ENCODE measurements around the gene STN1.

Gene STN1

GRCh38 chr10:103916876-103917275 lies 1.1 kb downstream of the STN1 start:
- in situ Hi-C loops (cut with MboI; ENCODE audit: low pct_unique_long_range_greater_than_20kb, low sequenced_read_pairs, unreplicated experiment): no loop called here
- no peak for DNase-seq (ENCODE audit: low spot score)
- TF ChIP-seq CTCF (IDR thresholded peaks at IDR 0.05; ENCODE audit: extremely low read depth, insufficient read depth, missing control alignments): no peak

- TF ChIP-seq CTCF (IDR thresholded peaks at IDR 0.05; ENCODE audit: extremely low read depth, insufficient read depth, missing control alignments): no peak
- DNase-seq (ENCODE audit: low spot score): no peak
- in situ Hi-C loops (cut with MboI; ENCODE audit: low pct_unique_long_range_greater_than_20kb, low sequenced_read_pairs, unreplicated experiment): no loop called here
These were observed 1.7 kb downstream of the STN1 start for GRCh38 chr10:103916254-103916653.

- TF ChIP-seq CTCF (IDR thresholded peaks at IDR 0.05; ENCODE audit: extremely low read depth, insufficient read depth, missing control alignments): no peak
- in situ Hi-C loops (cut with MboI; ENCODE audit: low pct_unique_long_range_greater_than_20kb, low sequenced_read_pairs, unreplicated experiment): no loop called here
- peak; percentile 24 for DNase-seq (ENCODE audit: low spot score)
These were observed 2.2 kb downstream of the STN1 start for GRCh38 chr10:103915796-103916195.

- in situ Hi-C loops (cut with MboI; ENCODE audit: low pct_unique_long_range_greater_than_20kb, low sequenced_read_pairs, unreplicated experiment): no loop called here
- DNase-seq (ENCODE audit: low spot score): no peak
- no peak for TF ChIP-seq CTCF (IDR thresholded peaks at IDR 0.05; ENCODE audit: extremely low read depth, insufficient read depth, missing control alignments)
These were observed 5.2 kb downstream of the STN1 start for GRCh38 chr10:103912759-103913158.

- in situ Hi-C loops (cut with MboI; ENCODE audit: low pct_unique_long_range_greater_than_20kb, low sequenced_read_pairs, unreplicated experiment): no loop called here
- TF ChIP-seq CTCF (IDR thresholded peaks at IDR 0.05; ENCODE audit: extremely low read depth, insufficient read depth, missing control alignments): no peak
- peak; percentile 32 for DNase-seq (ENCODE audit: low spot score)
These were observed 6.9 kb downstream of the STN1 start for GRCh38 chr10:103911021-103911459.

GRCh38 chr10:103910442-103911012 lies 7.5 kb downstream of the STN1 start:
- no peak for TF ChIP-seq CTCF (IDR thresholded peaks at IDR 0.05; ENCODE audit: extremely low read depth, insufficient read depth, missing control alignments)
- in situ Hi-C loops (cut with MboI; ENCODE audit: low pct_unique_long_range_greater_than_20kb, low sequenced_read_pairs, unreplicated experiment): no loop called here
- DNase-seq (ENCODE audit: low spot score): no peak

All from GM13977 (cell line).